ENCODE results near the gene CKB.

CKB gene

DNA sequence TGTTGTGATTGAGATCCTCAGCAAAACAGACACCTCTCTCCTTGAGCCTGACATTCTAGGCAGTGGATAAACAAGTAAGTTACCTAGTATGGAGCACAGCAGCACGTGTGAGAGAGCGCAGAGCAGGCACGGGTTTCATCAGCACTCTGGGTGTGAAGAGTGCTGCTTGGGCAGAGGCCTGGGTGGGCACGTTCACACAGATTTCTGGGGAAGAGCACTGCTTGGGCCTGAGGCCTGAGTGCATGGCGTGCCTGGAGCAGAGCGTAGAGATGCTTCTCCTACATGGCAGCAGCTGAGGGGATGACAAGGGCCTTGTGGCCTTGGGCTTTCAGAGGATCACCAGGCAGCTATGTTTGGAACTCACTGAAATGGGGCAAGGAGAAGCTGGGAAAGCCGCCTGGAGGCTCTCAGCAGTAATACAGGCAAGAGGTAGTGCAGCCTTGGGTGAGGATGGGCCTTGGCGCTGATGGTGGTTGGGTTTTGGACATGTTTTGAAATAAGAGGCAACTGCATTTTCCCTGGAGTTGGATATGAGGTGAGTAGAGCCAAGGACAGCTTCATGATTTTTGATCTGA is 17.6 kb downstream of the CKB start:
- Histone ChIP-seq H3K36me3 (ENCODE audit: low read depth) (peaks cover 91% of the 10 kb centered on the region), H3K27ac (ENCODE audit: poor library complexity, severe bottlenecking) (no peak overlapping the region)
- peak; percentile 44; the same call in 1 of the 3 replicates for ATAC-seq (ENCODE audit: low read depth)

GRCh38 chr14:103503296-103503695 is 19.3 kb downstream of the CKB start:
- Histone ChIP-seq H3K4me3 (ENCODE audit: severe bottlenecking) (no peak overlapping the region), H3K27me3 (ENCODE audit: insufficient read depth, poor library complexity, severe bottlenecking) (no peaks in the 10 kb centered on the region), H3K4me1 (ENCODE audit: insufficient read depth, poor library complexity, severe bottlenecking) (no peaks in the 10 kb centered on the region), H3K27ac (ENCODE audit: poor library complexity, severe bottlenecking) (no peak overlapping the region), H3K9me3 (ENCODE audit: severe bottlenecking) (no peaks in the 10 kb centered on the region), H3K36me3 (ENCODE audit: low read depth) (peaks cover 90% of the 10 kb centered on the region)
- ATAC-seq (ENCODE audit: low read depth) (no peak), DNase-seq (ENCODE audit: low spot score) (no peak)
- TF ChIP-seq, protein P1, sequence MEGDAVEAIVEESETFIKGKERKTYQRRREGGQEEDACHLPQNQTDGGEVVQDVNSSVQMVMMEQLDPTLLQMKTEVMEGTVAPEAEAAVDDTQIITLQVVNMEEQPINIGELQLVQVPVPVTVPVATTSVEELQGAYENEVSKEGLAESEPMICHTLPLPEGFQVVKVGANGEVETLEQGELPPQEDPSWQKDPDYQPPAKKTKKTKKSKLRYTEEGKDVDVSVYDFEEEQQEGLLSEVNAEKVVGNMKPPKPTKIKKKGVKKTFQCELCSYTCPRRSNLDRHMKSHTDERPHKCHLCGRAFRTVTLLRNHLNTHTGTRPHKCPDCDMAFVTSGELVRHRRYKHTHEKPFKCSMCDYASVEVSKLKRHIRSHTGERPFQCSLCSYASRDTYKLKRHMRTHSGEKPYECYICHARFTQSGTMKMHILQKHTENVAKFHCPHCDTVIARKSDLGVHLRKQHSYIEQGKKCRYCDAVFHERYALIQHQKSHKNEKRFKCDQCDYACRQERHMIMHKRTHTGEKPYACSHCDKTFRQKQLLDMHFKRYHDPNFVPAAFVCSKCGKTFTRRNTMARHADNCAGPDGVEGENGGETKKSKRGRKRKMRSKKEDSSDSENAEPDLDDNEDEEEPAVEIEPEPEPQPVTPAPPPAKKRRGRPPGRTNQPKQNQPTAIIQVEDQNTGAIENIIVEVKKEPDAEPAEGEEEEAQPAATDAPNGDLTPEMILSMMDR (IDR thresholded peaks at IDR 0.05; ENCODE audit: poor library complexity, severe bottlenecking): no peak

More for the DNA sequence above, 17.6 kb downstream of the CKB start:
- Histone ChIP-seq H3K9me3 (ENCODE audit: severe bottlenecking) (no peaks in the 10 kb centered on the region), H3K4me3 (ENCODE audit: severe bottlenecking) (no peak overlapping the region), H3K27me3 (ENCODE audit: insufficient read depth, poor library complexity, severe bottlenecking) (no peaks in the 10 kb centered on the region), H3K4me1 (ENCODE audit: insufficient read depth, poor library complexity, severe bottlenecking) (no peaks in the 10 kb centered on the region)
- TF ChIP-seq, protein P1 (IDR thresholded peaks at IDR 0.05; ENCODE audit: poor library complexity, severe bottlenecking): no peak
- no peak for DNase-seq (ENCODE audit: low spot score)

DNA sequence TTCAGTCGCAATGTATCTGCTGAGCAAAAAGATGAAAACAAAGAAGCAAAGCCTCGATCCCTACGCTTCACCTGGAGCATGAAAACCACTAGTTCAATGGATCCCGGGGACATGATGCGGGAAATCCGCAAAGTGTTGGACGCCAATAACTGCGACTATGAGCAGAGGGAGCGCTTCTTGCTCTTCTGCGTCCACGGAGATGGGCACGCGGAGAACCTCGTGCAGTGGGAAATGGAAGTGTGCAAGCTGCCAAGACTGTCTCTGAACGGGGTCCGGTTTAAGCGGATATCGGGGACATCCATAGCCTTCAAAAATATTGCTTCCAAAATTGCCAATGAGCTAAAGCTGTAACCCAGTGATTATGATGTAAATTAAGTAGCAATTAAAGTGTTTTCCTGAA is 19.8 kb downstream of the CKB start:
- TF ChIP-seq, protein P1 (IDR thresholded peaks at IDR 0.05; ENCODE audit: poor library complexity, severe bottlenecking): no peak
- Histone ChIP-seq H3K27me3 (ENCODE audit: insufficient read depth, poor library complexity, severe bottlenecking) (no peaks in the 10 kb centered on the region), H3K9me3 (ENCODE audit: severe bottlenecking) (no peaks in the 10 kb centered on the region), H3K27ac (ENCODE audit: poor library complexity, severe bottlenecking) (no peak overlapping the region), H3K36me3 (ENCODE audit: low read depth) (peaks cover 90% of the 10 kb centered on the region), H3K4me3 (ENCODE audit: severe bottlenecking) (no peak overlapping the region), H3K4me1 (ENCODE audit: insufficient read depth, poor library complexity, severe bottlenecking) (no peaks in the 10 kb centered on the region)
- ATAC-seq (ENCODE audit: low read depth): no peak
- DNase-seq (ENCODE audit: low spot score): no peak

DNA sequence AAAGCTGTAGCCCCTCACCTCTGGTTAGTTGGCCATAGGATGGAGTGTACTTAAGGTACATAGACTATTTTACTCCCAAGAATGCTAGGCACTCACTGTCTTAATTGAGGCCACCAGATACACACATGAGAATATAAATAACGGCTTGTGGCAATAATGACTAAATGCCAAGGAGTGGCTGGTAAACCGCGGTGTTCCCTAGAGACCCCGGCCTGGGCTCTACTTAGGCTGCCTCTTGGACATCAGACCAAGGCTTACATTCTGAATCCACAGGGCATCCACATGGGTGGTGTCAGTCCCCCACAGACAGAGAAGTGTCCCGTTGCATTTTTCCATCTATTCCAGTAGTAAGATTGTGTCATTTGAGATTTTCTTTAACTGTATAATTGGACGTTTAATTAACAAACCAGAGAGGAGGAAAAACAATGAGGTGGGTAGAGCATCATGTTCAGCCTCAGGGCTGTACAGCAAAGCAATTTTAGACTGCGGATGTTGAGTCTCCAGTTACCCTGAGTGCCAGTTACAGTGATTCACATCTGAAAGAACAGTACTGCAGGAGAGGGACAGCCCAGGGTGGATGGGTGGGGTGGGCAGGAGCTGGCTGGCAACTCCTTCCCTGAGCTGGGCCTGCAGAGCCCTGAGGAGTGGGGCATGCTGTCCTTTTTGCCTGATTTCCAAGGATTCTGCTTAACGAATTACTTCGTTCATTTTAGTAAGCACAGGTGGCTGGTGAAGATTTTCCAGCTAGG is 20.5 kb downstream of the CKB start:
- H3K27ac ChIP-seq (ENCODE audit: poor library complexity, severe bottlenecking): no peak overlapping the region
- no peaks in the 10 kb centered on the region for H3K9me3 ChIP-seq (ENCODE audit: severe bottlenecking)
- DNase-seq (ENCODE audit: low spot score) (no peak), ATAC-seq (ENCODE audit: low read depth) (no peak)
- H3K4me1 ChIP-seq (ENCODE audit: insufficient read depth, poor library complexity, severe bottlenecking): no peaks in the 10 kb centered on the region
- peaks cover 90% of the 10 kb centered on the region for H3K36me3 ChIP-seq (ENCODE audit: low read depth)
- H3K27me3 ChIP-seq (ENCODE audit: insufficient read depth, poor library complexity, severe bottlenecking): no peaks in the 10 kb centered on the region
- TF ChIP-seq, protein P1 (IDR thresholded peaks at IDR 0.05; ENCODE audit: poor library complexity, severe bottlenecking): no peak
- no peak overlapping the region for H3K4me3 ChIP-seq (ENCODE audit: severe bottlenecking)

Measured in RWPE2 (cell line).